GM21619 (cell line): ENCODE measurements around the gene OPCML.

Experiments
- ATAC-seq: cut with Tn5 transposase; IDR thresholded peaks from one replicate; pipeline ENCODE4 v1.9.1; 2021; ENCODE audit not compliant: unreplicated experiment

OPCML gene

GRCh38 chr11:132464939-132465338 is 1067.4 kb downstream of the OPCML start:
- ATAC-seq, result no peak

- ATAC-seq, result no peak
These were observed 1068.3 kb downstream of the OPCML start for GRCh38 chr11:132464003-132464342.

- no peak for ATAC-seq
These were observed 1068.9 kb downstream of the OPCML start for GRCh38 chr11:132463295-132464002.

GRCh38 chr11:132459736-132460135 is 1072.6 kb downstream of the OPCML start:
- ATAC-seq, result no peak

- no peak for ATAC-seq
These were observed 1074.9 kb downstream of the OPCML start for GRCh38 chr11:132457445-132457844.

GRCh38 chr11:132456751-132457328 is 1075.5 kb downstream of the OPCML start:
- ATAC-seq, result no peak

GRCh38 chr11:132455044-132455443 is 1077.3 kb downstream of the OPCML start:
- ATAC-seq, result no peak

GRCh38 chr11:132453406-132453805 is 1078.9 kb downstream of the OPCML start:
- no peak for ATAC-seq

- no peak for ATAC-seq
These were observed 1079.7 kb downstream of the OPCML start for GRCh38 chr11:132452616-132453015.

- ATAC-seq, result no peak
These were observed 1080.2 kb downstream of the OPCML start for GRCh38 chr11:132451942-132452601.

- no peak for ATAC-seq
These were observed 1081.7 kb downstream of the OPCML start for GRCh38 chr11:132450631-132451030.

- ATAC-seq, result no peak
These were observed 1083.8 kb downstream of the OPCML start for GRCh38 chr11:132448334-132448995.

GRCh38 chr11:132447761-132448160 is 1084.5 kb downstream of the OPCML start:
- ATAC-seq, result no peak

- no peak for ATAC-seq
These were observed 1086.4 kb downstream of the OPCML start for GRCh38 chr11:132445859-132446291.

- no peak for ATAC-seq
These were observed 1087.4 kb downstream of the OPCML start for GRCh38 chr11:132444911-132445310.

- no peak for ATAC-seq
These were observed 1092.5 kb downstream of the OPCML start for GRCh38 chr11:132439711-132440255.

GRCh38 chr11:132438418-132438817 is 1093.9 kb downstream of the OPCML start:
- ATAC-seq, result no peak

GRCh38 chr11:132430429-132431062 is 1101.8 kb downstream of the OPCML start:
- no peak for ATAC-seq

GRCh38 chr11:132429685-132430084 is 1102.6 kb downstream of the OPCML start:
- no peak for ATAC-seq

GRCh38 chr11:132427611-132428010 is 1104.7 kb downstream of the OPCML start:
- no peak for ATAC-seq

- no peak for ATAC-seq
These were observed 1107.9 kb downstream of the OPCML start for GRCh38 chr11:132424433-132424832.
